Stimulated activated CD8-positive, alpha-beta memory T cell treated with anti-CD3 and anti-CD28 coated beads, Interleukin-12 subunit alpha, Interleukin-12 subunit beta, amount 100 ng/mL, for 24 hours (primary cell): ENCODE measurements around the gene SPACA6.

Experiments used
- DNase-seq: peaks from one replicate; pipeline ENCODE4 v3.0.0-alpha.2; 2020; ENCODE audit errors: extremely low read depth

Gene SPACA6

DNA sequence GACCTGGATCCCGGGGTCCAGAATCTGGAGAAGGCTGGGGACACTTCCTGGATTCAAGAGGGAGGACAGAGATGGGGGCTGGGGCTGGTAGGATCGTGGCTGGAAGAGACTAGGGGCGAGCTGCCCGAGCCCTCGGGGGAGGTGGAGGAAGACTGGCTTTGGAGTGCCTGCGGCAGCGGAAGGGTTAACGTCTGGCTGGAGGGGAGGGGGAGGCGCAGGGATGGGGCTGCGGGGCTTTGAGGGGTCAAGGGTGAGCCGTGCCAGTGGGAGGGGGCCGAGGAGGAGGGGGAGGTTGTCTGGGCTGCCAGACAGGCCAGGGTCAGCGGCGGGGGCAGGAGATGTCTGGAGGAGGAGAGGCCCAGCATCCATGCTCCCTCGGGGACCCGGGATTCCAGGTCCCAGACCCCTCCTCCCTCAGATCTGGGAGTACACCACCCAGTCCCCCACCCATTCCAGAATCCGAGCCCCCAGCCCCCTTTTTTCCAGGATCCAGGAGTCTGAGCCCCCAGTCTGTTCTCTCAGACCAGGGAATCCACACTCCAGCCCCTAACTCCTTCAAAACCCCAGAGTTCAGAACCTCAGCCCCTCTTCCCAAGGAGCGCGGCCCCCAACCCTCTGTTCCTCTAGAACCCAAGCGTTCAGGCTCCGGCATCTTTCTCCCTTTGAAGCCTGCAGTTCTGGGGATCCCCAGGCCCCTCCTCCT, 3.2 kb upstream of the SPACA6 start:
- no peak for DNase-seq

- no peak for DNase-seq
Measured at GRCh38 chr19:51690454-51691073, 2.6 kb upstream of the SPACA6 start.

DNA sequence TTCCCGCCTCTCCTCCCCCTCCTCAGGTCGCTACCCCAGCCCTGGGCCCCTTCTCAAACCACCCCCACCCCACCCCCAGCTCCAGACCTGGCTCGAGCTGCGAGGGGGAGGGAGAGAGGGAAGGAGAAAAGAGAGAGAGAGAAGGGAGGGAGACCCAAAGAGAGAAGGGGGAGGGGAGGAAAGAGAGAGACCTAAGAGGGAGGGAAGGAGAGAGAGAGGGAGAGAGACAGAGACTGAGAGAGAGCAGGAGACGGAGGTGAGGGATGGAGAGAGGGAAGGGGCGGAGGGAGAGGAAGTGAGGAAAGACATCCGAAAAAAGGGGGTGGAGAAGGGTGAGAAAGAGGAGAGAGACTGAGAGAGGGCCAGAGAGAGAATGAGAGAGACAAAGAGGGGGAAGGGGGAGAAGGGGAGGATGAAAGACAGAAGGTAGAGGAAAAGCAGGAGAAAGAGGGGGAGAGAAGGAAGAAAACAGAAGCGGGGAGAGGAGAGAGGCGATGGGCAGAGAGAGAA, 2.0 kb upstream of the SPACA6 start:
- DNase-seq: no peak

DNA sequence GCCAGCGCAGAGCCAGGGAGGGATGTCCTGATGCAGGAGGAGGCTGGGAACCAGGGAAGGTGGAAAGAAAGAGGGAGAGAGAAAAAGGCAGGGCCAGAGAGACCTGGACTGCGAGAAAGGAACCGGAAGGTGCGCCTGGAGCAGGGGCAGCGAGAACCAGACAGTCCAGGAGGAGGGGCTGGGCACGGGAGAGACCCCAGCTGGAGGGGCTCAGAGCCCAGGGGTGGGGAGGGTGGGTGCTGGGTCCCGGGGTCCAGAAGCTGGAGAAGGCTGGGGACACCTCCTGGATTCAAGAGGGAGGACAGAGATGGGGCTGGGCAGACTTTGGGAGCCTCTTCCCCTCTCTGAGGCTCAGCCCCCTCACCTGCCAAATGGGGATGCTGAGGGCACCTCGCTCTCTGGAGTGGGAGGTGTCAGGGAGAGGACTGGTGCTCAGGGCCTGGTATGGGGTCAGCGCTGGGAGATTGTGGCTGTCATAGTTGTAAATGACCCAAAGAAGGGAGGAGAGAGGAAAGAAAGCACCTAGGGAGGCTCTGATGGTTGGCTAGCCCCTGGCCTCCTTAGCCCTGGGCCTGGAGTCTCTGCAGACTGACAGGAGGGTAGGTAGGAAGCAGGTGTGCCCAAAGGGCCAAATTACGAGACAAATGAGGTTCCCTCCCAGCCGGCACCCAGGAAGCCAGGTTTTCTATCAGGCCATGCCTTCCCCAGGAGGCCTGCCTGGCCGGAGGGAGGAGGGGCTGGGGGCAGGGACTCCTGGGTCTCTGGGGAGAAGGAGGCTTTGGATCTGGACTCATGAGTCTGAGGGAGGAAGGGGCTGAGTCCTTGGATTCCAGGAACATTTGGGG, 1.3 kb upstream of the SPACA6 start:
- DNase-seq: no peak

GRCh38 chr19:51692468-51692867, 662 bp upstream of the SPACA6 start:
- DNase-seq: no peak

GRCh38 chr19:51693819-51694218, 689 bp downstream of the SPACA6 start:
- no peak for DNase-seq

- DNase-seq: no peak
Measured at GRCh38 chr19:51694318-51695085, 1.4 kb downstream of the SPACA6 start.

DNA sequence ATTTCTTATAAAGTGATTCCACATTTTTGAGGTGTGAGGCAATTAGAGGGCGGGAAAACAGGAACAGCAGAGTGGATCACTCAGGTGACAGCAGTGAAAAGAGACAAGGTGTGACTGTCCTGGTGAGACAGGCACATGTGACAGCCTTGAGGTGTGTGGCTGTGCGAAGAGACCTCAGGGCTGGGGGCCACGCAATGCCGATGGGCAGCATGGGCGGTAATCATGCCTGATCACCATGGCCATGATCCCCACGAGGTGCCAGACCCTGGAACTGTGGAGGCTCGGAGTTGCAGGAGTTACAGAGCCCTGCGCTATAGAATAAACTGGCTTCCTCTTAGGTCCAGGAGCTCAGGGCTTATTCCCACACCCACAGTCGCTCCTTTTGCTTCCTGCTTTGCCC, 2.0 kb downstream of the SPACA6 start:
- DNase-seq: no peak

GRCh38 chr19:51695702-51696315, 2.7 kb downstream of the SPACA6 start:
- no peak for DNase-seq

GRCh38 chr19:51696606-51697005, 3.5 kb downstream of the SPACA6 start:
- DNase-seq: no peak

- DNase-seq: no peak
Measured at GRCh38 chr19:51697169-51697776, 4.1 kb downstream of the SPACA6 start.

DNA sequence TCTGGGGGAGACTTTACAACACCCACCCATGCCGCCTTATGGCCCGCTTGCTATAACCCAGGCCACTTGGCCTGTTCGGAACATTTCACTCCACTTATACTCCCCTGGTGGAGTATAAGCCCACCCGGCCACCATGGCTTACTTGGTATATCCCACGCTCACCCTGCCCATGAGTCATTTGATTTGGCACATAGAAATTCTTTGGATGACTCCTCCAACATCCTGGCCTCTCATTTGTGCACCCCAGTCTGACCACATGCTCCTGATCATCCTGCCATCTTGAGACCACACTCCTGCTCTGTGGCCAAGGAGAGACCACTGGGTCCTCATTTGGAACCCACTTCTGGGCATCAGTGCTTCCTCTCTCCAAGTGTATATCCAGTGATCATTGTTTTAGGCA, 5.2 kb downstream of the SPACA6 start:
- no peak for DNase-seq

- no peak for DNase-seq
Measured at GRCh38 chr19:51699170-51699569, 6.0 kb downstream of the SPACA6 start.

DNA sequence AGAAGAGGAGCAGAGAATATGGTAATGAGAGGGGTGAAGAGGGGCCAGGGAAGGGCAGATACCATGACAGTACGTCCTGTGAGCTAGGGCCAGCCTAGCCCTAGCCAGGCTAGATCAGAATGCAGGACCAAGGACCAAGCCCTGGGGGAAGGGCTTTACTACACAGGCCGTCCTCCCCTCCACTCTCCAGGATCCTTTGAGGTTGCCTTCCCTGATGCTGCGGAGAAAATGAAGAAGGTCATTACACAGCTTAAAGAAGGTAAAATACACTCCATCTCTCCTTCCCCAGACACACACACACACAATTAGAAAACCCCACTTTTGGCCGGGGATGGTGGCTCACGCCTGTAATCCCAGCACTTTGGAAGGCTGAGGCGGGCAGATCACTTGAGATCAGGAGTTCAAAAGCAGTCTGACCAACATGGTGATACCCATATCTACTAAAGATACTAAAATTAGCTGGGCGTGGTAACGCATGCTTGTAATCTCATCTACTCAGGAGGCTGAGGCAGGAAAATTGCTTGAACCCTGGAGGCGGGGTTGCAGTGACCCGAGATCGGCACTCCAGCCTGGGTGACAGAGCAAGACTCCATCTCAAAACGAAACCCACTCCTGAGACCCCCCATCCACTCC, 8.5 kb downstream of the SPACA6 start:
- no peak for DNase-seq

GRCh38 chr19:51702103-51702824, 9.1 kb downstream of the SPACA6 start:
- DNase-seq: no peak

DNA sequence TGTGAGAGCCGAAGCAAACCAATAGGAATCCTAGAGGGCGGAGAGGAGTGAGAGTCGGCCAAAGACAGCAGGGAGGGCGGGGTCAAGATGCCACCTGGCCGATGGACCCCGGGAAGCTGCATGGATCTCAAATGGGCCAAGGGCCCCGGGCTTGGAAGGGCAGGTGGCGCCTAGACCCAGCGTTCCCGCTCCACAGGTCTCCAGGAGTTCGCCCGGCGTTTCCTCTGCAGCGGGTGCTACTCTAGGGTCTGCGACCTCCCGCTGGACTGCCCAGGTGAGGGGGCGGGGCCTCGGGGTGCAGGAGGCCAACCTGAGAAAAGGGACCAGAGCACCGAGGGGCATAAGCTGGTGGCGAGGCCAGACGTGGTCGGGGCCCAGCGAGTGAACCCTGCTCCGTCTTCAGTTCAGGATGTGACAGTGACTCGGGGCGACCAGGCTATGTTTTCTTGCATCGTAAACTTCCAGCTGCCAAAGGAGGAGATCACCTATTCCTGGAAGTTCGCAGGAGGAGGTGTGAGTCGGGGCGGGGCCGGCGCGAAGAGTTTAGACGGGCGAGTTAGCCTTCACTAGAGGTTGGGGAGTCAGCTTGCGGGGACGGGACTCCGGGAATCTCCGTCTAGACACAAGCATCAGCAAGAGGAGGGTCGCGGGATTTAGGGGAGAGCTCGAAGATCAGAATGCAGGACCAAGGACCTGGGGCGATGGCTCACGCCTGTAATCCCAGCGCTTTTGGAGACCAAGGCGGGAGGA, 9.9 kb downstream of the SPACA6 start:
- no peak for DNase-seq

DNA sequence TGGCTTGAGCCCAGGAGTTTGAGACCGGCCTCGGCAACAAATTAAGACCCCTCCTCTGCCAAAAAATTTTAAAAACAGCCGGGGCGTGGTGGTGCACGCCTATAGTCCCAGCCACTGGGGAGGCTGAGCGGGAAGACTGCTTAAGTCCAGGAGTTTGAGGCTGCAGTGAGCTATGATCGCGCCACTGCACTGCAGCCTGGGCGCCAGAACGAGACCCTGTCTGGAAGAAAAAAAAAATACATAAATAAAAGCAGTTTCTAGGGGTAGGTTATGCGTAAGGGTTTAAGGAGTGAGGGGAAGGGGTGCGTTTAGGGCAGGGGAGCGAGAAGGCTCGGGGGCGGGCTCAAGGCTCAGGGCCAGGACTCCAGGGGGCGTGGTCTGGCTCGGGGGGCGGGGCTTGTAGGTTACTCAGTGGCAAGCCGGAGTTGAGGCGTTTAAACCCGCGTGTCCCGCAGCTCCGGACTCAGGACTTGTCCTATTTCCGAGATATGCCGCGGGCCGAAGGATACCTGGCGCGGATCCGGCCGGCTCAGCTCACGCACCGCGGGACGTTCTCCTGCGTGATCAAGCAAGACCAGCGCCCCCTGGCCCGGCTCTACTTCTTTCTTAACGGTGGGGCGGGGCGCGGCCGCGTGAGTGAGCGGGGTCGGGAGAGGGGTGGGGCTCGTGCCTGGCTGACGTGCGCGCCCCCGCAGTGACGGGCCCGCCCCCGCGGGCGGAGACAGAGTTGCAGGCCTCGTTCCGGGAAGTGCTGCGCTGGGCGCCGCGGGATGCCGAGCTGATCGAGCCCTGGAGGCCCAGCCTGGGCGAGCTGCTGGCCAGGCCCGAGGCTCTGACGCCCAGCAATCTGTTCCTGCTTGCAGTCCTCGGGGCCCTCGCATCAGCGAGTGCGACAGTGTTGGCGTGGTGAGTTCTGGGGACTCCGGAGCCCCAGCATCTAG, 10.7 kb downstream of the SPACA6 start:
- DNase-seq: peak; percentile 93

- no peak for DNase-seq
Measured at GRCh38 chr19:51704626-51705025, 11.5 kb downstream of the SPACA6 start.
